Fibroblast of pulmonary artery (primary cell): ENCODE results near the gene RABGEF1.
A peak's percentile ranks its signal among the peaks of the same experiment; 100 is the strongest.
"Not testable (repeated sequence)": the region's sequence is repeated elsewhere in the genome, so short reads cannot be mapped to it uniquely, and the experiment has no call there.

ENCODE experiments used
- DNase-seq: peaks from one replicate; pipeline ENCODE4 v3.0.0-alpha.2; 2010; ENCODE audit warnings: low read depth
- H3K4me3 ChIP-seq: replicated peaks from 2 replicates; pipeline ENCODE4 v1.5.1; 2011; ENCODE audit warnings: low read depth, mild to moderate bottlenecking, control low read depth, low read length, moderate library complexity
- CTCF ChIP-seq: IDR thresholded peaks from 2 replicates; pipeline ENCODE4 v1.5.1; 2011; ENCODE audit warnings: mild to moderate bottlenecking, control low read depth, low read length, inconsistent platforms; ENCODE audit errors: missing control alignments

The RABGEF1 gene

GRCh38 chr7:66740302-66740979, at the start of gene RABGEF1:
TSS of gene RABGEF1 (plus strand) at chr7:66740733. CDS start at chr7:66771900, 31,167 bp downstream.
- TF ChIP-seq CTCF: no peak
- DNase-seq: peak; percentile 95
- peak within 1 kb of the TSS; percentile 89 for H3K4me3 ChIP-seq

- H3K4me3 ChIP-seq: no peak overlapping the region
- no peak for TF ChIP-seq CTCF
- no peak for DNase-seq
These were observed 47.2 kb upstream of the RABGEF1 start for GRCh38 chr7:66693331-66693730.

- H3K4me3 ChIP-seq: no peak overlapping the region
- DNase-seq: no peak
- TF ChIP-seq CTCF: no peak
These were observed 46.2 kb upstream of the RABGEF1 start for GRCh38 chr7:66694286-66694685.

GRCh38 chr7:66695417-66695816, 45.1 kb upstream of the RABGEF1 start:
- DNase-seq, H3K4me3 ChIP-seq: not testable (repeated sequence)

- DNase-seq, H3K4me3 ChIP-seq: not testable (repeated sequence)
These were observed 44.4 kb upstream of the RABGEF1 start for GRCh38 chr7:66696134-66696533.

- TF ChIP-seq CTCF: no peak
- DNase-seq: no peak
- no peak overlapping the region for H3K4me3 ChIP-seq
These were observed 43.8 kb upstream of the RABGEF1 start for GRCh38 chr7:66696774-66697191.

- no peak overlapping the region for H3K4me3 ChIP-seq
- peak; percentile 59 for DNase-seq
These were observed 42.8 kb upstream of the RABGEF1 start for GRCh38 chr7:66697449-66698438.

More at GRCh38 chr7:66697449-66698438, 42.8 kb upstream of the RABGEF1 start:
- TF ChIP-seq CTCF: no peak
